HEK293 (cell line): ENCODE results near the gene CNTN4.

Source experiments
- CTCF ChIA-PET: fragments of 350-600 bp; formaldehyde crosslinking; extraction: SDS; loops from one replicate; lab custom pipeline; 2021; ENCODE audit warnings: antibody characterized with exemption; lab: Yijun Ruan, JAX
- POLR2A ChIA-PET: fragments of 300-600 bp; formaldehyde crosslinking; extraction: SDS; loops from one replicate; lab custom pipeline; 2020; ENCODE audit warnings: antibody characterized with exemption, inconsistent platforms; lab: Yijun Ruan, JAX
- H3K27ac ChIP-seq: fragments of 200-500 bp; sonication (Bioruptor generic); 2 replicates; pipeline ENCODE4 v1.5.1; 2014; ENCODE audit warnings: low read depth, low read length, control low read depth, inconsistent platforms; ENCODE audit errors: extremely low read depth
- H3K36me3 ChIP-seq, 2 experiments: fragments of 200-500 bp in 1 of 2; sonication (Bioruptor generic) in 1 of 2; 1 replicate in 1 of 2; 2 replicates in 1 of 2; pipeline ENCODE4 v1.5.1; 2014 to 2017; ENCODE audit warnings: inconsistent platforms in 2 of 2, low read length in 2 of 2; ENCODE audit not compliant: control insufficient read depth in 2 of 2, insufficient read depth in 1 of 2
- H3K4me1 ChIP-seq: fragments of 200-500 bp; sonication (Bioruptor generic); 2 replicates; pipeline ENCODE4 v1.5.1; 2014; ENCODE audit warnings: mild to moderate bottlenecking, low read length, inconsistent platforms; ENCODE audit not compliant: control insufficient read depth, insufficient read depth
- H3K4me3 ChIP-seq: 2 replicates; pipeline ENCODE4 v1.5.1; 2011; ENCODE audit warnings: low read depth, mild to moderate bottlenecking, control low read depth, low read length, moderate library complexity
- H3K9me3 ChIP-seq: fragments of 200-500 bp; sonication (Bioruptor generic); 2 replicates; pipeline ENCODE4 v1.5.1; 2014; ENCODE audit warnings: low read depth, low read length, inconsistent platforms; ENCODE audit not compliant: control insufficient read depth, insufficient read depth
- HOXC10 ChIP-seq: sonication (generic); formaldehyde crosslinking; IDR thresholded peaks from 2 replicates; pipeline ENCODE4 v1.8.1; 2023; ENCODE audit warnings: mild to moderate bottlenecking, missing genetic modification reagents
- KLF8 ChIP-seq: fragments of 450-650 bp; formaldehyde crosslinking; IDR thresholded peaks from 2 replicates; pipeline ENCODE4 v1.5.1; 2016; ENCODE audit warnings: missing biosample characterization, missing genetic modification characterization
- MEIS1 ChIP-seq: sonication (generic); formaldehyde crosslinking; IDR thresholded peaks from 2 replicates; pipeline ENCODE4 v1.8.1; 2022; ENCODE audit warnings: missing genetic modification reagents, mild to moderate bottlenecking, borderline replicate concordance
- SETDB1 ChIP-seq: IDR thresholded peaks from one replicate; pipeline ENCODE4 v1.6.1; 2017; ENCODE audit warnings: mild to moderate bottlenecking, low read length, moderate library complexity, mixed read lengths; ENCODE audit not compliant: insufficient read length
- ZBTB7A ChIP-seq: fragments of 450-650 bp; formaldehyde crosslinking; IDR thresholded peaks from 2 replicates; pipeline ENCODE4 v1.5.1; 2016; ENCODE audit warnings: low read depth, missing biosample characterization, missing genetic modification characterization
- ZNF10 ChIP-seq: fragments of 450-650 bp; formaldehyde crosslinking; IDR thresholded peaks from 2 replicates; pipeline ENCODE4 v1.5.1; 2017; ENCODE audit warnings: missing biosample characterization, missing genetic modification characterization
- ZNF23 ChIP-seq: fragments of 450-650 bp; formaldehyde crosslinking; IDR thresholded peaks from 2 replicates; pipeline ENCODE4 v1.5.1; 2016; ENCODE audit warnings: missing biosample characterization, missing genetic modification characterization, borderline replicate concordance
- ZNF266 ChIP-seq: fragments of 450-650 bp; formaldehyde crosslinking; IDR thresholded peaks from 2 replicates; pipeline ENCODE4 v1.5.1; 2016; ENCODE audit warnings: missing biosample characterization, missing genetic modification characterization, low read depth
- ZNF292 ChIP-seq: fragments of 450-650 bp; formaldehyde crosslinking; IDR thresholded peaks from 2 replicates; pipeline ENCODE4 v1.5.1; 2016; ENCODE audit warnings: low read depth, missing biosample characterization, missing genetic modification characterization, borderline replicate concordance
- ZNF354C ChIP-seq: fragments of 450-650 bp; formaldehyde crosslinking; IDR thresholded peaks from 2 replicates; pipeline ENCODE4 v1.5.1; 2016; ENCODE audit warnings: missing biosample characterization, missing genetic modification characterization, low read depth, borderline replicate concordance
- ZNF394 ChIP-seq: fragments of 450-650 bp; formaldehyde crosslinking; IDR thresholded peaks from 2 replicates; pipeline ENCODE4 v1.5.1; 2016; ENCODE audit warnings: missing biosample characterization, missing genetic modification characterization, mild to moderate bottlenecking, moderate library complexity, borderline replicate concordance
- ZNF433 ChIP-seq: fragments of 450-650 bp; formaldehyde crosslinking; IDR thresholded peaks from 2 replicates; pipeline ENCODE4 v1.5.1; 2016; ENCODE audit warnings: missing biosample characterization, missing genetic modification characterization, low read depth
- ZNF501 ChIP-seq: fragments of 450-650 bp; formaldehyde crosslinking; IDR thresholded peaks from 2 replicates; pipeline ENCODE4 v1.5.1; 2016; ENCODE audit warnings: missing biosample characterization, missing genetic modification characterization
- ZNF510 ChIP-seq: fragments of 450-650 bp; formaldehyde crosslinking; IDR thresholded peaks from 2 replicates; pipeline ENCODE4 v1.5.1; 2018; ENCODE audit warnings: mild to moderate bottlenecking, missing genetic modification characterization, missing biosample characterization; ENCODE audit not compliant: insufficient replicate concordance
- ZNF548 ChIP-seq: fragments of 450-650 bp; formaldehyde crosslinking; IDR thresholded peaks from 2 replicates; pipeline ENCODE4 v1.5.1; 2016; ENCODE audit warnings: missing biosample characterization, missing genetic modification characterization
- ZNF561 ChIP-seq: fragments of 450-650 bp; IDR thresholded peaks from 2 replicates; pipeline ENCODE4 v1.5.1; 2018; ENCODE audit warnings: missing biosample characterization, missing genetic modification characterization, borderline replicate concordance
- ZNF707 ChIP-seq: fragments of 450-650 bp; formaldehyde crosslinking; IDR thresholded peaks from 2 replicates; pipeline ENCODE4 v1.5.1; 2016; ENCODE audit warnings: missing biosample characterization, missing genetic modification characterization
- ZSCAN16 ChIP-seq: fragments of 450-650 bp; formaldehyde crosslinking; IDR thresholded peaks from 2 replicates; pipeline ENCODE4 v1.5.1; 2016; ENCODE audit warnings: missing biosample characterization, missing genetic modification characterization
- ZSCAN30 ChIP-seq: fragments of 450-650 bp; IDR thresholded peaks from 2 replicates; pipeline ENCODE4 v1.5.1; 2018; ENCODE audit warnings: missing biosample characterization, mild to moderate bottlenecking, missing genetic modification characterization, moderate library complexity
- TF ChIP-seq, protein P1 (sequence below): fragments of 450-650 bp; formaldehyde crosslinking; IDR thresholded peaks from 2 replicates; pipeline ENCODE4 v1.5.1; 2016; ENCODE audit warnings: missing biosample characterization, missing genetic modification characterization
- TF ChIP-seq, protein P2 (sequence below): fragments of 450-650 bp; formaldehyde crosslinking; IDR thresholded peaks from 2 replicates; pipeline ENCODE4 v1.5.1; 2016; ENCODE audit warnings: missing biosample characterization, missing genetic modification characterization
- TF ChIP-seq, protein P3 (sequence below): fragments of 450-650 bp; formaldehyde crosslinking; IDR thresholded peaks from 2 replicates; pipeline ENCODE4 v1.5.1; 2017; ENCODE audit warnings: missing biosample characterization, missing genetic modification characterization
- TF ChIP-seq, protein P4 (sequence below): fragments of 450-650 bp; formaldehyde crosslinking; IDR thresholded peaks from 2 replicates; pipeline ENCODE4 v1.5.1; 2016; ENCODE audit warnings: missing biosample characterization, missing genetic modification characterization
- TF ChIP-seq, protein P5 (sequence below): fragments of 450-650 bp; formaldehyde crosslinking; IDR thresholded peaks from 2 replicates; pipeline ENCODE4 v1.5.1; 2016; ENCODE audit warnings: missing biosample characterization, missing genetic modification characterization, low read depth

The CNTN4 gene

GRCh38 chr3:2847062-2847841, 748.6 kb downstream of the CNTN4 start:
- Histone ChIP-seq H3K27ac (no peak overlapping the region), H3K4me1 (no peaks in the 10 kb centered on the region), H3K4me3 (no peak overlapping the region), H3K36me3 (no peaks in the 10 kb centered on the region), H3K9me3 (no peaks in the 10 kb centered on the region)
- POLR2A ChIA-PET: interaction anchor here (0.6 to 1.0 kb wide), 2 partner anchors 13 to 300 kb away, joined by 3 read pairs; no protein-coding TSS in a partner anchor
- CTCF ChIA-PET: interaction anchor here (0.6 to 1.2 kb wide), 2 partner anchors 82 to 494 kb away, joined by 3 read pairs; no protein-coding TSS in a partner anchor
- TF ChIP-seq, protein P1, sequence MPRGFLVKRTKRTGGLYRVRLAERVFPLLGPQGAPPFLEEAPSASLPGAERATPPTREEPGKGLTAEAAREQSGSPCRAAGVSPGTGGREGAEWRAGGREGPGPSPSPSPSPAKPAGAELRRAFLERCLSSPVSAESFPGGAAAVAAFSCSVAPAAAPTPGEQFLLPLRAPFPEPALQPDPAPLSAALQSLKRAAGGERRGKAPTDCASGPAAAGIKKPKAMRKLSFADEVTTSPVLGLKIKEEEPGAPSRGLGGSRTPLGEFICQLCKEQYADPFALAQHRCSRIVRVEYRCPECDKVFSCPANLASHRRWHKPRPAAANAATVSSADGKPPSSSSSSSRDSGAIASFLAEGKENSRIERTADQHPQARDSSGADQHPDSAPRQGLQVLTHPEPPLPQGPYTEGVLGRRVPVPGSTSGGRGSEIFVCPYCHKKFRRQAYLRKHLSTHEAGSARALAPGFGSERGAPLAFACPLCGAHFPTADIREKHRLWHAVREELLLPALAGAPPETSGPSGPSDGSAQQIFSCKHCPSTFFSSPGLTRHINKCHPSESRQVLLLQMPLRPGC: no peak
- TF ChIP-seq ZNF266: no peak
- no peak for TF ChIP-seq ZNF707 (tag by site-specific recombination)
- TF ChIP-seq KLF8: no peak
- no peak for TF ChIP-seq ZNF10
- TF ChIP-seq SETDB1: no peak
- TF ChIP-seq ZNF561 (tag by site-specific recombination): no peak
- no peak for TF ChIP-seq ZNF354C (tag by site-specific recombination)
- no peak for TF ChIP-seq ZNF394 (tag by site-specific recombination)
- TF ChIP-seq ZNF501 (tag by site-specific recombination): no peak
- TF ChIP-seq ZSCAN30 (tag by site-specific recombination): no peak
- no peak for TF ChIP-seq ZSCAN16 (tag by site-specific recombination)
- no peak for TF ChIP-seq ZNF292
- TF ChIP-seq HOXC10 (CRISPR knock-in tag): no peak
- TF ChIP-seq, protein P2, sequence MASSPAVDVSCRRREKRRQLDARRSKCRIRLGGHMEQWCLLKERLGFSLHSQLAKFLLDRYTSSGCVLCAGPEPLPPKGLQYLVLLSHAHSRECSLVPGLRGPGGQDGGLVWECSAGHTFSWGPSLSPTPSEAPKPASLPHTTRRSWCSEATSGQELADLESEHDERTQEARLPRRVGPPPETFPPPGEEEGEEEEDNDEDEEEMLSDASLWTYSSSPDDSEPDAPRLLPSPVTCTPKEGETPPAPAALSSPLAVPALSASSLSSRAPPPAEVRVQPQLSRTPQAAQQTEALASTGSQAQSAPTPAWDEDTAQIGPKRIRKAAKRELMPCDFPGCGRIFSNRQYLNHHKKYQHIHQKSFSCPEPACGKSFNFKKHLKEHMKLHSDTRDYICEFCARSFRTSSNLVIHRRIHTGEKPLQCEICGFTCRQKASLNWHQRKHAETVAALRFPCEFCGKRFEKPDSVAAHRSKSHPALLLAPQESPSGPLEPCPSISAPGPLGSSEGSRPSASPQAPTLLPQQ (tag by site-specific recombination): no peak

DNA sequence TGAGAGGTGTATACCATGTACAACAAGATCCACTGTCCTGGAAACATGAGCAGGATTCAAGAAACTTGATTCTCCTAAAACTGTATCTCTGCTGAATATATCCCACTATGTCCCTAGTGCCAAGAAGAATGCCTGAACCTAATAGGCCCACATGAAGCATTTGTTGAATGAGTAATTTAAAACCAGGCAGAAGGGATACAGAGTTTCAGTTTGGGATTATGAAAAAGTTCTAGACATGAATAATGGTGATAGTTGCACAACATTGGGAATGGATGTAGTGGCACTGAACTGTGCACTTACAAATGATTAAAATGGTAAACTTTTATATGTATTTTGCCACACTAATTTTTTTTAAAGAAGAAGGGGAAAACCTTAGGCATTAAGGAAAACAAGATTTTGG, 750.4 kb downstream of the CNTN4 start:
- Histone ChIP-seq H3K4me1 (no peaks in the 10 kb centered on the region), H3K4me3 (no peak overlapping the region), H3K27ac (no peak overlapping the region), H3K36me3 (no peaks in the 10 kb centered on the region), H3K9me3 (no peaks in the 10 kb centered on the region)
- ChIA-PET CTCF (interaction anchor here (0.6 kb wide), 1 partner anchor 332 kb away, joined by 3 read pairs; no protein-coding TSS in a partner anchor), POLR2A (no interaction called here)
- TF ChIP-seq, protein P3, sequence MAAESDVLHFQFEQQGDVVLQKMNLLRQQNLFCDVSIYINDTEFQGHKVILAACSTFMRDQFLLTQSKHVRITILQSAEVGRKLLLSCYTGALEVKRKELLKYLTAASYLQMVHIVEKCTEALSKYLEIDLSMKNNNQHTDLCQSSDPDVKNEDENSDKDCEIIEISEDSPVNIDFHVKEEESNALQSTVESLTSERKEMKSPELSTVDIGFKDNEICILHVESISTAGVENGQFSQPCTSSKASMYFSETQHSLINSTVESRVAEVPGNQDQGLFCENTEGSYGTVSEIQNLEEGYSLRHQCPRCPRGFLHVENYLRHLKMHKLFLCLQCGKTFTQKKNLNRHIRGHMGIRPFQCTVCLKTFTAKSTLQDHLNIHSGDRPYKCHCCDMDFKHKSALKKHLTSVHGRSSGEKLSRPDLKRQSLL (tag by site-specific recombination): no peak
- TF ChIP-seq, protein P4, sequence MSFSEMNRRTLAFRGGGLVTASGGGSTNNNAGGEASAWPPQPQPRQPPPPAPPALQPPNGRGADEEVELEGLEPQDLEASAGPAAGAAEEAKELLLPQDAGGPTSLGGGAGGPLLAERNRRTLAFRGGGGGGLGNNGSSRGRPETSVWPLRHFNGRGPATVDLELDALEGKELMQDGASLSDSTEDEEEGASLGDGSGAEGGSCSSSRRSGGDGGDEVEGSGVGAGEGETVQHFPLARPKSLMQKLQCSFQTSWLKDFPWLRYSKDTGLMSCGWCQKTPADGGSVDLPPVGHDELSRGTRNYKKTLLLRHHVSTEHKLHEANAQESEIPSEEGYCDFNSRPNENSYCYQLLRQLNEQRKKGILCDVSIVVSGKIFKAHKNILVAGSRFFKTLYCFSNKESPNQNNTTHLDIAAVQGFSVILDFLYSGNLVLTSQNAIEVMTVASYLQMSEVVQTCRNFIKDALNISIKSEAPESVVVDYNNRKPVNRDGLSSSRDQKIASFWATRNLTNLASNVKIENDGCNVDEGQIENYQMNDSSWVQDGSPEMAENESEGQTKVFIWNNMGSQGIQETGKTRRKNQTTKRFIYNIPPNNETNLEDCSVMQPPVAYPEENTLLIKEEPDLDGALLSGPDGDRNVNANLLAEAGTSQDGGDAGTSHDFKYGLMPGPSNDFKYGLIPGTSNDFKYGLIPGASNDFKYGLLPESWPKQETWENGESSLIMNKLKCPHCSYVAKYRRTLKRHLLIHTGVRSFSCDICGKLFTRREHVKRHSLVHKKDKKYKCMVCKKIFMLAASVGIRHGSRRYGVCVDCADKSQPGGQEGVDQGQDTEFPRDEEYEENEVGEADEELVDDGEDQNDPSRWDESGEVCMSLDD (tag by site-specific recombination): no peak
- TF ChIP-seq ZBTB7A (no peak), ZNF548 (tag by site-specific recombination) (no peak), ZNF433 (no peak), ZNF23 (no peak), ZNF510 (tag by site-specific recombination) (no peak), MEIS1 (CRISPR knock-in tag) (no peak)
- TF ChIP-seq, protein P5, sequence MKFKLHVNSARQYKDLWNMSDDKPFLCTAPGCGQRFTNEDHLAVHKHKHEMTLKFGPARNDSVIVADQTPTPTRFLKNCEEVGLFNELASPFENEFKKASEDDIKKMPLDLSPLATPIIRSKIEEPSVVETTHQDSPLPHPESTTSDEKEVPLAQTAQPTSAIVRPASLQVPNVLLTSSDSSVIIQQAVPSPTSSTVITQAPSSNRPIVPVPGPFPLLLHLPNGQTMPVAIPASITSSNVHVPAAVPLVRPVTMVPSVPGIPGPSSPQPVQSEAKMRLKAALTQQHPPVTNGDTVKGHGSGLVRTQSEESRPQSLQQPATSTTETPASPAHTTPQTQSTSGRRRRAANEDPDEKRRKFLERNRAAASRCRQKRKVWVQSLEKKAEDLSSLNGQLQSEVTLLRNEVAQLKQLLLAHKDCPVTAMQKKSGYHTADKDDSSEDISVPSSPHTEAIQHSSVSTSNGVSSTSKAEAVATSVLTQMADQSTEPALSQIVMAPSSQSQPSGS (tag by site-specific recombination): no peak
